ENCODE data around the gene CLMN.

DNA sequence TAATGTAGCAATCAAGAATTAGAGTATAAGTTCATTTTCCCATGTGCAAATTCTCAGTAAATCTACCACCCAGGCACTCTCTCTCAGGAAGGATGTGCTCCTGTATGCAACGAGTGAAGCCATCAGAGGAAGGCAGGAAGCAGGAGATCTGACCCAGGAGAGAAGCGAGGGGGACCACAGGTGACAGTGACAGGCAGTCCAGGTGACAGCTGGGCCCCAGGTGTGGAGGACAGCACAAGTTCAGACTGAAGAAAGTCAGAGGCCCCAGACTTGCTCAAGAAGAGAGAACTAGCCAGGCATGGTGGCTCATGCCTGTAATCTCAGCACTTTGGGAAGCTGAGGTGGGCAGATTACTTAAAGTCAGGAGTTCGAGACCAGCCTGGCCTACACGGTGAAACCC, 13.8 kb downstream of the CLMN start:
- TF ChIP-seq EZH2 (IDR thresholded peaks at IDR 0.05; ENCODE audit: borderline replicate concordance) (no peak), EZH2phosphoT487 (IDR thresholded peaks at IDR 0.05; ENCODE audit: low read depth, severe bottlenecking, unreplicated experiment) (no peak)
